H9 (cell line): ENCODE results near the gene ZNF133. TPM values are rescaled to one million over a fixed set of nuclear protein-coding genes. Genes with fewer than 3 reads are reported as not detected.
A peak's percentile ranks its signal among the peaks of the same experiment; 100 is the strongest.

ENCODE experiments used
- DNase-seq: peaks from one replicate; pipeline ENCODE4 v3.0.0-alpha.2; 2017
- H2AFZ ChIP-seq: one replicate; pipeline ENCODE4 v1.6.1; 2013; ENCODE audit warnings: mild to moderate bottlenecking, low read length, control low read depth, moderate library complexity
- H2AK5ac ChIP-seq: 2 replicates; pipeline ENCODE4 v1.6.1; 2013; ENCODE audit warnings: low read length, control low read depth, mixed read lengths; ENCODE audit not compliant: insufficient read length
- H2BK120ac ChIP-seq: one replicate; pipeline ENCODE4 v1.6.1; 2013; ENCODE audit warnings: low read depth, mild to moderate bottlenecking, low read length, control low read depth, inconsistent platforms; ENCODE audit not compliant: poor library complexity, severe bottlenecking
- H2BK12ac ChIP-seq: 2 replicates; pipeline ENCODE4 v1.6.1; 2013; ENCODE audit warnings: low read length, control low read depth, mixed read lengths, low read depth; ENCODE audit not compliant: insufficient read length
- H2BK15ac ChIP-seq: 2 replicates; pipeline ENCODE4 v1.6.1; 2013; ENCODE audit warnings: low read depth, low read length, control low read depth
- H2BK20ac ChIP-seq: one replicate; pipeline ENCODE4 v1.6.1; 2013; ENCODE audit warnings: low read depth, mild to moderate bottlenecking, low read length, control low read depth, inconsistent platforms; ENCODE audit not compliant: poor library complexity, severe bottlenecking
- H2BK5ac ChIP-seq: 2 replicates; pipeline ENCODE4 v1.6.1; 2013; ENCODE audit warnings: low read length, control low read depth, mixed read lengths; ENCODE audit not compliant: insufficient read length
- H3K14ac ChIP-seq: 2 replicates; pipeline ENCODE4 v1.6.1; 2013; ENCODE audit warnings: low read length, control low read depth; ENCODE audit not compliant: insufficient read depth
- H3K18ac ChIP-seq: 2 replicates; pipeline ENCODE4 v1.6.1; 2013; ENCODE audit warnings: low read depth, mild to moderate bottlenecking, mixed read lengths, low read length, control low read depth; ENCODE audit not compliant: insufficient read length
- H3K23ac ChIP-seq: 2 replicates; pipeline ENCODE4 v1.6.1; 2013; ENCODE audit warnings: low read length, control low read depth, mixed read lengths, low read depth; ENCODE audit not compliant: insufficient read length
- H3K23me2 ChIP-seq: 2 replicates; pipeline ENCODE4 v1.6.1; 2013; ENCODE audit warnings: low read depth, mild to moderate bottlenecking, mixed read lengths, low read length, control low read depth; ENCODE audit not compliant: insufficient read length, poor library complexity, severe bottlenecking
- H3K27ac ChIP-seq: 2 replicates; pipeline ENCODE4 v1.5.1; 2013; ENCODE audit warnings: low read length, control low read depth, mixed read lengths, low read depth; ENCODE audit not compliant: insufficient read length
- H3K27me3 ChIP-seq: 2 replicates; pipeline ENCODE4 v1.6.1; 2013; ENCODE audit warnings: low read length, control low read depth, inconsistent platforms; ENCODE audit not compliant: insufficient read depth
- H3K4ac ChIP-seq: 2 replicates; pipeline ENCODE4 v1.6.1; 2013; ENCODE audit warnings: low read depth, mild to moderate bottlenecking, control low read depth, inconsistent platforms, low read length, moderate library complexity
- H3K4me1 ChIP-seq: 2 replicates; pipeline ENCODE4 v1.6.1; 2013; ENCODE audit warnings: low read length, control low read depth, inconsistent platforms; ENCODE audit not compliant: insufficient read depth
- H3K4me2 ChIP-seq: 2 replicates; pipeline ENCODE4 v1.6.1; 2013; ENCODE audit warnings: low read length, control low read depth, mixed read lengths; ENCODE audit not compliant: insufficient read length, insufficient read depth
- H3K56ac ChIP-seq: 2 replicates; pipeline ENCODE4 v1.6.1; 2013; ENCODE audit warnings: low read depth, mild to moderate bottlenecking, mixed read lengths, low read length, control low read depth; ENCODE audit not compliant: insufficient read length
- H3K79me1 ChIP-seq: 2 replicates; pipeline ENCODE4 v1.6.1; 2013; ENCODE audit warnings: low read depth, mild to moderate bottlenecking, moderate library complexity, low read length, control low read depth, inconsistent platforms; ENCODE audit not compliant: insufficient read depth, poor library complexity, severe bottlenecking
- H3K79me2 ChIP-seq: 2 replicates; pipeline ENCODE4 v1.6.1; 2013; ENCODE audit warnings: low read length, control low read depth, inconsistent platforms; ENCODE audit not compliant: insufficient read depth
- H3K9ac ChIP-seq: 2 replicates; pipeline ENCODE4 v1.6.1; 2013; ENCODE audit warnings: low read length, control low read depth, mixed read lengths; ENCODE audit not compliant: insufficient read length; ENCODE audit errors: extremely low read depth
- H3K9me3 ChIP-seq: one replicate; pipeline ENCODE4 v1.6.1; 2013; ENCODE audit warnings: low read depth, low read length, inconsistent platforms; ENCODE audit not compliant: control insufficient read depth
- H3T11ph ChIP-seq: one replicate; pipeline ENCODE4 v1.6.1; 2013; ENCODE audit warnings: mild to moderate bottlenecking, low read length, control low read depth, inconsistent platforms
- H4K20me1 ChIP-seq: one replicate; pipeline ENCODE4 v1.6.1; 2013; ENCODE audit not compliant: control insufficient read depth, insufficient read length, insufficient read depth
- H4K5ac ChIP-seq: 2 replicates; pipeline ENCODE4 v1.6.1; 2013; ENCODE audit warnings: low read depth, mild to moderate bottlenecking, mixed read lengths, low read length, control low read depth; ENCODE audit not compliant: insufficient read length
- H4K8ac ChIP-seq: replicated peaks from 2 replicates; pipeline ENCODE4 v1.6.1; 2013; ENCODE audit warnings: low read length, control low read depth, mixed read lengths, low read depth; ENCODE audit not compliant: insufficient read length
- H4K91ac ChIP-seq: 2 replicates; pipeline ENCODE4 v1.6.1; 2013; ENCODE audit warnings: low read depth, mild to moderate bottlenecking, moderate library complexity, mixed read lengths, low read length, control low read depth; ENCODE audit not compliant: insufficient read length
- H3K27ac Mint-ChIP-seq, 3 experiments: 2 replicates in 2 of 3; 3 replicates in 1 of 3; pipeline ENCODE4 v1.8.0; 2020 to 2021; ENCODE audit warnings: mixed read lengths in 3 of 3, mild to moderate bottlenecking in 1 of 3, moderate library complexity in 1 of 3
- H3K27me3 Mint-ChIP-seq: 2 replicates; pipeline ENCODE4 v1.8.0; 2021; ENCODE audit warnings: low read depth, mild to moderate bottlenecking, moderate library complexity, mixed read lengths
- H3K36me3 Mint-ChIP-seq, 3 experiments: 2 replicates in 2 of 3; 3 replicates in 1 of 3; pipeline ENCODE4 v1.8.0; 2020 to 2021; ENCODE audit warnings: low read depth in 3 of 3, mixed read lengths in 3 of 3; ENCODE audit not compliant: insufficient read depth in 1 of 3
- H3K4me1 Mint-ChIP-seq, 2 experiments: 2 replicates each; pipeline ENCODE4 v1.8.0; 2020; ENCODE audit warnings: mixed read lengths in 2 of 2
- H3K4me3 Mint-ChIP-seq, 2 experiments: 2 replicates in 1 of 2; 3 replicates in 1 of 2; pipeline ENCODE4 v1.8.0; 2020 to 2021; ENCODE audit warnings: mild to moderate bottlenecking in 2 of 2, mixed read lengths in 2 of 2, moderate library complexity in 1 of 2
- H3K9me3 Mint-ChIP-seq, 2 experiments: 2 replicates in 1 of 2; 3 replicates in 1 of 2; pipeline ENCODE4 v1.8.0; 2020; ENCODE audit warnings: mild to moderate bottlenecking in 2 of 2, mixed read lengths in 2 of 2, moderate library complexity in 1 of 2
- WGBS: extraction: QIAGEN DNeasy Blood & Tissue Kit; methylation state at CpG from one replicate; pipeline ENCODE4 v1.1.7; 2013; ENCODE audit warnings: missing lambda C conversion rate, low lambda C conversion rate, mixed read lengths; ENCODE audit not compliant: insufficient read length; ENCODE audit errors: extremely low coverage; 5-methylcytosine and 5-hydroxymethylcytosine counted together
- total RNA-seq: library from RNA; stranded (reverse); gene quantifications from 2 replicates; pipeline ENCODE4 v1.2.1, GENCODE V29; 2021
- TF ChIP-seq, protein P1 (sequence below): fragments of 200-600 bp; sonication (generic); conservative IDR thresholded peaks from 3 replicates; pipeline ENCODE4 v1.8.0; 2021; ENCODE audit warnings: antibody characterized with exemption, mild to moderate bottlenecking

Gene ZNF133
- total RNA-seq, 1 experiment from 2014 or later: 11.0 TPM

DNA sequence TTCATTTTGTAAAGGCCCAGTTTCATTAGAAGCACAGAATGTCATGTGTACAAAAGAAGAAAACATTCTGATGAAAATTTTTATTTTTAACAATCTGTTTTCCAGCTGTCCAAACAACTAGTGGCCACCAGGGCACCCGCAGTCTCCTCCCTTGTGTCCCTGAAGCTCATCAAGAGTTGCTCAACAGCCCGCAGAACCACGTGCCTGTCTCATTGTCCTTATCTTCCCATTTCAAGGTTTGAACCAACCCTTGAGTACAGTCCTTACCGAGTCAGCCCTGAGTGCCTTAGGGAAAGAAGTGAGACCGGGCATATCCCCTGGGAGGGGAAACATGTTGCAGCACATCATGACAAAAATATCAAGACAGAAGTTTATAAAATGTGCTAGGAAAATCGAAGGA lies 15.9 kb upstream of the ZNF133 start:
- Histone ChIP-seq H2BK12ac (no peak overlapping the region), H3K18ac (no peak overlapping the region), H2AFZ (peak overlapping the region; percentile 71), H2BK15ac (no peak overlapping the region), H3K9ac (no peak overlapping the region), H3K27ac (no peak overlapping the region), H4K5ac (no peak overlapping the region), H4K20me1 (no peaks in the 10 kb centered on the region), H3K4me2 (no peak overlapping the region), H3K23ac (no peak overlapping the region), H3K23me2 (no peaks in the 10 kb centered on the region), H3K27me3 (no peaks in the 10 kb centered on the region), H3T11ph (no peak overlapping the region), H3K79me2 (no peaks in the 10 kb centered on the region), H3K79me1 (no peaks in the 10 kb centered on the region), H4K8ac (no peak overlapping the region), H2BK5ac (no peak overlapping the region), H3K14ac (no peak overlapping the region), H3K4me1 (no peaks in the 10 kb centered on the region; the same call in 1 of the 2 replicates), H3K56ac (no peak overlapping the region), H2AK5ac (no peak overlapping the region), H2BK120ac (no peak overlapping the region), H2BK20ac (no peak overlapping the region), H4K91ac (no peak overlapping the region), H3K4ac (no peak overlapping the region), H3K9me3 (no peaks in the 10 kb centered on the region)
- peaks cover 10 to 11% of the 10 kb centered on the region in 2 experiments for H3K4me1 Mint-ChIP-seq
- TF ChIP-seq, protein P1, sequence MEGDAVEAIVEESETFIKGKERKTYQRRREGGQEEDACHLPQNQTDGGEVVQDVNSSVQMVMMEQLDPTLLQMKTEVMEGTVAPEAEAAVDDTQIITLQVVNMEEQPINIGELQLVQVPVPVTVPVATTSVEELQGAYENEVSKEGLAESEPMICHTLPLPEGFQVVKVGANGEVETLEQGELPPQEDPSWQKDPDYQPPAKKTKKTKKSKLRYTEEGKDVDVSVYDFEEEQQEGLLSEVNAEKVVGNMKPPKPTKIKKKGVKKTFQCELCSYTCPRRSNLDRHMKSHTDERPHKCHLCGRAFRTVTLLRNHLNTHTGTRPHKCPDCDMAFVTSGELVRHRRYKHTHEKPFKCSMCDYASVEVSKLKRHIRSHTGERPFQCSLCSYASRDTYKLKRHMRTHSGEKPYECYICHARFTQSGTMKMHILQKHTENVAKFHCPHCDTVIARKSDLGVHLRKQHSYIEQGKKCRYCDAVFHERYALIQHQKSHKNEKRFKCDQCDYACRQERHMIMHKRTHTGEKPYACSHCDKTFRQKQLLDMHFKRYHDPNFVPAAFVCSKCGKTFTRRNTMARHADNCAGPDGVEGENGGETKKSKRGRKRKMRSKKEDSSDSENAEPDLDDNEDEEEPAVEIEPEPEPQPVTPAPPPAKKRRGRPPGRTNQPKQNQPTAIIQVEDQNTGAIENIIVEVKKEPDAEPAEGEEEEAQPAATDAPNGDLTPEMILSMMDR: peak; percentile 50; the same call in 2 of the 3 replicates
- H3K9me3 Mint-ChIP-seq: no peaks in the 10 kb centered on the region
- no peak overlapping the region for H3K4me3 Mint-ChIP-seq
- no peak overlapping the region for H3K27ac Mint-ChIP-seq
- no peak for DNase-seq
- no CpG with 5 or more reads among the region's 6 CpGs for WGBS
- no peaks in the 10 kb centered on the region for H3K36me3 Mint-ChIP-seq
- peaks cover 17% of the 10 kb centered on the region for H3K27me3 Mint-ChIP-seq
